ENCODE measurements around the gene SPPL2B. TPM values are rescaled to one million over a fixed set of nuclear protein-coding genes. Genes with fewer than 3 reads are reported as not detected.
"Not testable (repeated sequence)": the region's sequence is repeated elsewhere in the genome, so short reads cannot be mapped to it uniquely, and the experiment has no call there.

The SPPL2B gene
- total and polyA plus RNA-seq, 2 experiments from 2014 or later: 23.5 to 51.0 TPM

DNA sequence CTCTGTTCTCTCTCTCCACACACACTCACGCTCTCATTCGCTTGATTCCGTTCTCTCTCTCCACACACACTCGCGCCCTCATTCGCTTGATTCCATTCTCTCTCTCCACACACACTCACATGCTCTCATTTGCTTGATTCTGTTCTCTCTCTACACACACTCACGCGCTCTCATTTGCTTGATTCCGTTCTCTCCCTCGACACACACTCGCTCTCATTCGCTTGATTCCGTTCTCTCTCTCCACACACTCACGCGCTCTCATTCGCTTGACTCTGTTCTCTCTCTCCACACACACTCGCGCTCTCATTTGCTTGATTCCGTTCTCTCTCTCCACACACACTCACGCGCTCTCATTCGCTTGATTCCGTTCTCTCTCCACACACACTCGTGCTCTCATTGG is 21.3 kb downstream of the SPPL2B start:
- H3F3A ChIP-seq (replicated peaks; ENCODE audit: low read depth); H3K4me1 Mint-ChIP-seq; H3K27ac ChIP-seq (ENCODE audit: low read depth); ATAC-seq; H3K9me3 Mint-ChIP-seq; H3K9me2 ChIP-seq (ENCODE audit: insufficient read depth); H3K4me3 ChIP-seq; DNase-seq (ENCODE audit: low spot score); H3K4me1 ChIP-seq (ENCODE audit: insufficient read depth); H3K79me2 ChIP-seq (replicated peaks; ENCODE audit: insufficient read depth); H3K4me2 ChIP-seq; H4K20me1 ChIP-seq (replicated peaks; ENCODE audit: insufficient read depth); H3K27me3 Mint-ChIP-seq (ENCODE audit: insufficient read depth, low read depth, poor library complexity); H3K36me3 Mint-ChIP-seq (ENCODE audit: low read depth); H2AFZ ChIP-seq; H3K27me3 ChIP-seq (ENCODE audit: insufficient read depth); H3K4me3 Mint-ChIP-seq; H3K27ac Mint-ChIP-seq; H3K36me3 ChIP-seq (ENCODE audit: insufficient read depth): not testable (repeated sequence)

DNA sequence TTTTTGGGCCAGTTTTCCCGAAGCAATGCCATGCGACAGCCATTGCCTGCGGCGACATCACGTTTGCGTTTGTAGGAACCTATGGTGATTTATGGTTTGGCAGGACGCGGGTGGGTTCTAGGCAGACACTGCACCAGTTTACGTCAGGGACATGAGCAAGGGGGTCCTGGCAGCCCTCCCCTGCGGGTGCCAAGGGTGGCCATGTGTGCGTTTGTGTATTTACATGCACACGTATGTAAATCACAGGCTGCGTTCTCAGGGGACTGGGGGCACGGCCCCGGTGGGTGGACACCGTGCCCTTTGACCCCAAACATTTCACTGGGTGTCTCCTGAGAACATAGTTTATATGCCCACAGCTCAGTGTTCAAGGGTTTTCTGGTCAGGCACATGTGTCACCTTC is 22.2 kb downstream of the SPPL2B start:
- Histone ChIP-seq H3K4me3 (no peak overlapping the region), H3F3A (replicated peaks; ENCODE audit: low read depth) (no peaks in the 10 kb centered on the region), H3K4me1 (ENCODE audit: insufficient read depth) (no peaks in the 10 kb centered on the region), H3K27ac (ENCODE audit: low read depth) (no peak overlapping the region), H3K4me2 (no peak overlapping the region), H3K9me2 (ENCODE audit: insufficient read depth) (no peaks in the 10 kb centered on the region), H2AFZ (no peak overlapping the region), H3K36me3 (ENCODE audit: insufficient read depth) (no peaks in the 10 kb centered on the region), H4K20me1 (replicated peaks; ENCODE audit: insufficient read depth) (no peaks in the 10 kb centered on the region), H3K79me2 (replicated peaks; ENCODE audit: insufficient read depth) (no peaks in the 10 kb centered on the region), H3K27me3 (ENCODE audit: insufficient read depth) (no peaks in the 10 kb centered on the region)
- Mint-ChIP-seq H3K36me3 (ENCODE audit: low read depth) (peaks cover 3% of the 10 kb centered on the region; the same call in 1 of the 3 replicates), H3K27ac (no peak overlapping the region), H3K27me3 (ENCODE audit: insufficient read depth, low read depth, poor library complexity) (peaks cover 6% of the 10 kb centered on the region), H3K4me3 (no peak overlapping the region), H3K4me1 (peaks cover 3% of the 10 kb centered on the region; the same call in 2 of the 3 replicates), H3K9me3 (no peaks in the 10 kb centered on the region)
- no peak for TF ChIP-seq POLR2AphosphoS5 (IDR thresholded peaks at IDR 0.05; ENCODE audit: low read depth)
- no peak for TF ChIP-seq ZNF462 (CRISPR knock-in tag; IDR thresholded peaks at IDR 0.05)
- ATAC-seq (no peak), DNase-seq (ENCODE audit: low spot score) (no peak)
